MCF 10A (cell line): ENCODE results near the gene ADAMTS14. TPM values are rescaled to one million over a fixed set of nuclear protein-coding genes. Genes with fewer than 3 reads are reported as not detected.

Experiments
- BruUV-seq: library from RNA; stranded (reverse); fragments of 400-500 nt; replicated peaks from 2 replicates; lab custom pipeline; 2021; lab: Mats Ljungman, UMichigan
- CTCF ChIA-PET: fragments of 300-600 bp; sonication (Branson Sonifier 250); formaldehyde crosslinking; extraction: SDS; loops from one replicate; lab custom pipeline; 2021; ENCODE audit warnings: antibody characterized with exemption, inconsistent platforms; lab: Yijun Ruan, JAX
- POLR2A ChIA-PET: fragments of 300-600, 350-650 bp; sonication (Branson Sonifier 250); formaldehyde crosslinking; extraction: SDS; loops from one replicate; lab custom pipeline; 2020; ENCODE audit warnings: antibody characterized with exemption, inconsistent platforms; lab: Yijun Ruan, JAX
- DNase-seq: peaks from one replicate; pipeline ENCODE4 v3.0.0-alpha.2; 2018; ENCODE audit not compliant: unreplicated experiment
- H3K27ac Mint-ChIP-seq: one replicate; pipeline ENCODE4 v1.8.0; 2022; ENCODE audit warnings: mild to moderate bottlenecking, low read depth, mixed read lengths; ENCODE audit not compliant: unreplicated experiment
- H3K27me3 Mint-ChIP-seq: one replicate; pipeline ENCODE4 v1.8.0; 2022; ENCODE audit warnings: mixed read lengths; ENCODE audit not compliant: insufficient read depth, unreplicated experiment
- H3K36me3 Mint-ChIP-seq: one replicate; pipeline ENCODE4 v1.8.0; 2022; ENCODE audit warnings: mild to moderate bottlenecking, moderate library complexity, mixed read lengths; ENCODE audit not compliant: insufficient read depth, unreplicated experiment
- H3K4me1 Mint-ChIP-seq: one replicate; pipeline ENCODE4 v1.8.0; 2022; ENCODE audit warnings: mixed read lengths; ENCODE audit not compliant: insufficient read depth, unreplicated experiment
- H3K4me3 Mint-ChIP-seq: one replicate; pipeline ENCODE4 v1.8.0; 2022; ENCODE audit warnings: mild to moderate bottlenecking, moderate library complexity, mixed read lengths; ENCODE audit not compliant: unreplicated experiment
- H3K9me3 Mint-ChIP-seq: one replicate; pipeline ENCODE4 v1.8.0; 2022; ENCODE audit warnings: mixed read lengths; ENCODE audit not compliant: unreplicated experiment
- intact Hi-C: fragments of 100-400 bp; cut with micrococcal nuclease; formaldehyde crosslinking; loops from 2 replicates; pipeline ENCODE4 v1.14.1; 2022
- total RNA-seq: library from RNA; stranded (reverse); gene quantifications from 2 replicates; pipeline ENCODE4 v1.2.3, GENCODE V29; 2022
- TF ChIP-seq, protein P1 (sequence below): fragments of 200-600 bp; IDR thresholded peaks from one replicate; pipeline ENCODE4 v1.8.0; 2022; ENCODE audit warnings: antibody characterized with exemption, mild to moderate bottlenecking; ENCODE audit not compliant: unreplicated experiment

The ADAMTS14 gene
- total RNA-seq, 1 experiment from 2014 or later = not detected

DNA sequence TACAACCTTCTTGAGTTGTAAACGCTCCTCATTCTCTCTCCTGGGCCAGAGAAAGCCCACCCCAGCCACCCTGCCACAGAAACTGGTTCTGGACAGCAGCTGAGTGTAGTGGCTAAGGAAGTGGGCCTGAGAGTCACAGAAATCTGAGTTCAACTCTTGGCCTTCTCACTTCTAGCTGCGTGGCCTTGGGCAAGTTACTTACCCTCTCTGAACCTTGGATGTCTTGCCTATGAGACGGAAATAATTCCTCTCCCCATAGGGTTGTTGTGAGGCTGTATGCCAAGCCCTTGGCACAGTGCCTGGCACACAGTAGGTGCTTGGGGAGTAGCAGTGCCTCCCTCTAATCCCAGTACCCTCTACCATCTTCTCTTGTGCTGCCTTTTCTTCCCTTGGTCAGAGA lies 51.5 kb downstream of the ADAMTS14 start:
- TF ChIP-seq, protein P1, sequence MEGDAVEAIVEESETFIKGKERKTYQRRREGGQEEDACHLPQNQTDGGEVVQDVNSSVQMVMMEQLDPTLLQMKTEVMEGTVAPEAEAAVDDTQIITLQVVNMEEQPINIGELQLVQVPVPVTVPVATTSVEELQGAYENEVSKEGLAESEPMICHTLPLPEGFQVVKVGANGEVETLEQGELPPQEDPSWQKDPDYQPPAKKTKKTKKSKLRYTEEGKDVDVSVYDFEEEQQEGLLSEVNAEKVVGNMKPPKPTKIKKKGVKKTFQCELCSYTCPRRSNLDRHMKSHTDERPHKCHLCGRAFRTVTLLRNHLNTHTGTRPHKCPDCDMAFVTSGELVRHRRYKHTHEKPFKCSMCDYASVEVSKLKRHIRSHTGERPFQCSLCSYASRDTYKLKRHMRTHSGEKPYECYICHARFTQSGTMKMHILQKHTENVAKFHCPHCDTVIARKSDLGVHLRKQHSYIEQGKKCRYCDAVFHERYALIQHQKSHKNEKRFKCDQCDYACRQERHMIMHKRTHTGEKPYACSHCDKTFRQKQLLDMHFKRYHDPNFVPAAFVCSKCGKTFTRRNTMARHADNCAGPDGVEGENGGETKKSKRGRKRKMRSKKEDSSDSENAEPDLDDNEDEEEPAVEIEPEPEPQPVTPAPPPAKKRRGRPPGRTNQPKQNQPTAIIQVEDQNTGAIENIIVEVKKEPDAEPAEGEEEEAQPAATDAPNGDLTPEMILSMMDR = no peak
- Mint-ChIP-seq H3K27ac (no peak overlapping the region), H3K4me3 (no peak overlapping the region), H3K9me3 (no peaks in the 10 kb centered on the region), H3K36me3 (no peaks in the 10 kb centered on the region), H3K4me1 (peaks cover 6% of the 10 kb centered on the region), H3K27me3 (no peaks in the 10 kb centered on the region)
- POLR2A ChIA-PET = no interaction called here
- no TSS peak for BruUV-seq
- no peak for DNase-seq
- CTCF ChIA-PET = no interaction called here
- intact Hi-C loops = loop anchor here (10.0 kb wide), 1 partner anchor 49 kb away; the partner anchor contains the start of gene ADAMTS14

DNA sequence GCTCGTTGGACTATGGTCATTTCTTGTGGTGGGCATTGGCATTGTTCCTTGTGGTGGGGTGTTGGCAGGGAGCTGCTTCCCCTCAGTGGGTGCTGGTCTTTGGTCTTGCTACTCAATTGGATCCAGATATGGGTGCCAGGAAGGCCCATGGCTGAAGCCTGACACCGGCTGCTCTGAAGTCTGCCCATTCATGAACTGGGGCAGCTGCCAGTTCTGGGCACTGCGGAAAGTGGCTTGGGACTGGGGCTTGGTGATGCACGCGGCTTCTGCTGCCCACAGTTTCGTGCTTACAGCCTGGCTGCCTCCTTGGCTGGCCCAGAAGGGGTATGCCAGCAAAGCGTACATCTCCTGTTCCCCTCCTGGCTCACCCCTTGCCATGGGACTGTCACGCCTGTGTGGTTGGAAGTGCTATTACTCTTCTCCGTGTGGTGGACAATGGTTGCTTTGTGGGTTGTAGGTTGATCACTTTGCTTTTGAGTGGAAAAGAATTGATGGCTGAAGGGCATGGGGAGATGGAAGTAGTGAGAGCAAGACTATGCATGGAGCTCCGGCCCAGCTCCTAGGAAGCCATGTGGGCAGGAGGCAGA lies 54.7 kb downstream of the ADAMTS14 start:
- Mint-ChIP-seq H3K9me3 (no peaks in the 10 kb centered on the region), H3K36me3 (no peaks in the 10 kb centered on the region), H3K27ac (no peak overlapping the region), H3K4me3 (no peak overlapping the region), H3K27me3 (no peaks in the 10 kb centered on the region), H3K4me1 (peaks cover 6% of the 10 kb centered on the region)
- CTCF ChIA-PET = interaction anchor here (0.5 to 0.6 kb wide), 2 partner anchors 32 to 714 kb away, joined by 3 read pairs; no protein-coding TSS in a partner anchor
- POLR2A ChIA-PET = no interaction called here
- TF ChIP-seq, protein P1 = no peak
- no peak for DNase-seq
- intact Hi-C loops = loop anchor here (10.0 kb wide), 1 partner anchor 52 kb away; the partner anchor contains the start of gene ADAMTS14
- no TSS peak for BruUV-seq

DNA sequence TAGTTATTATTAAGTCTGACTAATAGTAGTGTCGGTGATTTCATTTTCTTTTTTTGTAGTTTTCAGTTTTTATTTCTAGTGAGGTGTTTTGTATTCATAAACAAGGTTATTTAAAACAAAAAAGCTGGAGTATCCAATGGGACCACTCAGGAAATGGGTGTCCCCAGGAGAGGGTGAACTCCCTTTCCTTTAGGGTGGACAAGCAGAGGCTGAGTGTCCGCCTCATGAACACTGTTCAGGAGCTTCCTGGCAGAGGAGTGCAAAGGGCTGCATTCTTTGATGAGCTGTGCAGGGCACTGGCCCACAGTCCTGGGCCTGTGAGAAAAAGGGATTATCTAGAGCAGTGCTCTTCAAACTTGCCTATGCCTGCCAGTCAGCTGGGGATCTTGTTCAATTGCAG lies 56.0 kb downstream of the ADAMTS14 start:
- DNase-seq = no peak
- no peak overlapping the region for H3K27ac Mint-ChIP-seq
- no TSS peak for BruUV-seq
- ChIA-PET CTCF (interaction anchor here (0.6 to 0.9 kb wide), 3 partner anchors 14 to 180 kb away, joined by 3 to 5 read pairs (median 3); no protein-coding TSS in a partner anchor), POLR2A (no interaction called here)
- no peaks in the 10 kb centered on the region for H3K36me3 Mint-ChIP-seq
- no peaks in the 10 kb centered on the region for H3K9me3 Mint-ChIP-seq
- H3K4me3 Mint-ChIP-seq = no peak overlapping the region
- intact Hi-C loops = loop anchor here (10.0 kb wide), 1 partner anchor 54 kb away; the partner anchor contains the start of gene ADAMTS14
- peaks cover under 1% of the 10 kb centered on the region for H3K4me1 Mint-ChIP-seq
- no peaks in the 10 kb centered on the region for H3K27me3 Mint-ChIP-seq
- TF ChIP-seq, protein P1 = no peak

DNA sequence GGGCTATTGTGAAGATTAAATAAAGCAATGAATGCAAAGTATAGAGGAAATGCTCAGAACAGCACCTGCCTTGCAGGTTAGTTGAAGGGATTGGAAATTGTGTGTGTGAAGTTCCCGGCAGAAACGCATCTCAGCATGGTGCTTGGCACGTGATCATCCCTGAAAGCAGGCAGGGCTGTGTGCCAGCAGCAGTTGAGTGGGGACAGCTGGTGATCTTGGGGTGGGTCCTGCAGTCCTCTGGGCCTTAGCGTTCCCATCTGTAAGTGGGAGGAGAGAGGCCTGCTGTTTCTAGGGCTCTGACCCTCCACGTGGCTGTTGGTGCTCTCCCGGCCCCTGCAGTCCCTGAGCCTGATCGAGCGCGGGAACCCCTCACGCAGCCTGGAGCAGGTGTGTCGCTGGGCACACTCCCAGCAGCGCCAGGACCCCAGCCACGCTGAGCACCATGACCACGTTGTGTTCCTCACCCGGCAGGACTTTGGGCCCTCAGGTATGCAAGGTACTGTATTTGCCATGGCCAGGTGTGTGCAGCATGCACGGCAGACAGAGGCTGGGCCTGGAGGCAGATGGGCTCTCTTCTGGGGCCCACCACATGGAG lies 57.6 kb downstream of the ADAMTS14 start:
- H3K4me3 Mint-ChIP-seq = no peak overlapping the region
- DNase-seq = no peak
- intact Hi-C loops = loop anchor here (10.0 kb wide), 1 partner anchor 55 kb away; the partner anchor contains the start of gene ADAMTS14
- CTCF ChIA-PET = interaction anchor here (0.7 kb wide), 1 partner anchor 32 kb away, joined by 3 read pairs; no protein-coding TSS in a partner anchor
- no peaks in the 10 kb centered on the region for H3K27me3 Mint-ChIP-seq
- TF ChIP-seq, protein P1 = no peak
- H3K4me1 Mint-ChIP-seq = no peaks in the 10 kb centered on the region
- no peak overlapping the region for H3K27ac Mint-ChIP-seq
- no peaks in the 10 kb centered on the region for H3K36me3 Mint-ChIP-seq
- no TSS peak for BruUV-seq
- POLR2A ChIA-PET = no interaction called here
- no peaks in the 10 kb centered on the region for H3K9me3 Mint-ChIP-seq
